Fibroblast of villous mesenchyme (primary cell): ENCODE data around the gene SNCAIP. TPM values are rescaled to one million over a fixed set of nuclear protein-coding genes. Genes with fewer than 3 reads are reported as not detected.

ENCODE experiments used
- DNase-seq: peaks from one replicate; pipeline ENCODE4 v3.0.0-alpha.2; 2010; ENCODE audit warnings: low read depth
- H3K4me3 ChIP-seq: 2 replicates; pipeline ENCODE4 v1.5.1; 2011; ENCODE audit warnings: low read depth, mild to moderate bottlenecking, low read length
- total RNA-seq: library from RNA; depleted of rRNA; stranded (reverse); fragments of >200 nt; gene quantifications from 2 replicates; pipeline ENCODE4 v1.2.3, GENCODE V29; 2012
- TF ChIP-seq, protein P1 (sequence below): IDR thresholded peaks from 2 replicates; pipeline ENCODE4 v1.5.1; 2012; ENCODE audit warnings: low read depth, mild to moderate bottlenecking, low read length; ENCODE audit not compliant: insufficient read depth

The SNCAIP gene
- total RNA-seq, 1 donor = 19.0 TPM

DNA sequence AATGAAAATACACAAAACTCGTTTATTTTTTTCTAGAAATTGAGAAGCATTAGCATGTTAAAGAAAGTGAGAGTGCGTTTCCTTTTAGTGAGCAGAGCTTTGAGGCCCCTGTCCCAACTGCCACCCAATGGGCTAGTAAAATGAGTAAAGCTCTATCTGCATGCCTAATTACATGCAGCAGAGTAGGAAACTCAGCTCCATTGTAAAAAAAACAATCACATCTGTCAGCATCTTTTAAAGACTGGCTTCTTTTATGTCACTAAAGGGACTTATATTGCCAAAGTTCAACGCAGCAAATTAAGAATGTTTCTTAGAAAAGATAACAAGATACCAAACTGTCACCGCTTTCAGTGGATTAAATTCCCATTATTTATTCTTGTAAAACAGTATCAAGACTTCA is 154.0 kb downstream of the SNCAIP start:
- TF ChIP-seq, protein P1, sequence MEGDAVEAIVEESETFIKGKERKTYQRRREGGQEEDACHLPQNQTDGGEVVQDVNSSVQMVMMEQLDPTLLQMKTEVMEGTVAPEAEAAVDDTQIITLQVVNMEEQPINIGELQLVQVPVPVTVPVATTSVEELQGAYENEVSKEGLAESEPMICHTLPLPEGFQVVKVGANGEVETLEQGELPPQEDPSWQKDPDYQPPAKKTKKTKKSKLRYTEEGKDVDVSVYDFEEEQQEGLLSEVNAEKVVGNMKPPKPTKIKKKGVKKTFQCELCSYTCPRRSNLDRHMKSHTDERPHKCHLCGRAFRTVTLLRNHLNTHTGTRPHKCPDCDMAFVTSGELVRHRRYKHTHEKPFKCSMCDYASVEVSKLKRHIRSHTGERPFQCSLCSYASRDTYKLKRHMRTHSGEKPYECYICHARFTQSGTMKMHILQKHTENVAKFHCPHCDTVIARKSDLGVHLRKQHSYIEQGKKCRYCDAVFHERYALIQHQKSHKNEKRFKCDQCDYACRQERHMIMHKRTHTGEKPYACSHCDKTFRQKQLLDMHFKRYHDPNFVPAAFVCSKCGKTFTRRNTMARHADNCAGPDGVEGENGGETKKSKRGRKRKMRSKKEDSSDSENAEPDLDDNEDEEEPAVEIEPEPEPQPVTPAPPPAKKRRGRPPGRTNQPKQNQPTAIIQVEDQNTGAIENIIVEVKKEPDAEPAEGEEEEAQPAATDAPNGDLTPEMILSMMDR = no peak
- DNase-seq = no peak
- H3K4me3 ChIP-seq = no peak overlapping the region

DNA sequence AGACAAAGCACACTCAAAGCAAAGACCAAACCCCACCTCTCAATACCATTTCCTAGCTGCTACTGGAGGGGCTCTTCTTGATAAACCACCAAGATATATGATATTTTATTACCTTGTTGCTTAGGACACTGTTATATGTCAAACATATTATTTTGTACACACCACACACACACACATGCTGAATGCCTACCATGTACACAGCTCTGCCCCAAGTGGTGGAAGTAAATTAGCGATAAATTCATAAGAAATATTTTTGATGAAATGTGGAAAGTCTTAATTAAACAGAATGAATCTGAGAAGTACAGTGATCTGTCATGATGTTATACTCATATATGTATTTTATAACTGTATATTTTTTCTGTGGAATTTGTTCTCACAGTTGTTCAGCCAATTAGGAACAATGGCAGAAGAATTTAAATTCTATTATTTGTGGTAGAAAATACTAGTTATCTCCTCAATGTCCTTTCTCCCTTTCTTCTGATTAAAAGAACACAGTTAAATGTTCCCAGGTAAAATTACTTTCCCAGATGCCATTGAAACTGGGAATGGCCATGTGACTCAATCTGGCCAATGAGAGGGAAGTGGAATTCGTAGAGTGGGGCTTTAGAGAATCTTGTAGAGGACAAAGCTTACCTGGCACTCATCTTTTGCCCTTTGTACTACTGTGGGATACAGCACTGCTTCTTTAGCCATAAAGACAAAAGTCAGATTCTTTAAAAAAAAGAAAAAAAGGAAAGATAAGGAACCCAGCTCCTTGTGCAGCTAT is 156.5 kb downstream of the SNCAIP start:
- DNase-seq = no peak
- TF ChIP-seq, protein P1 = no peak
- H3K4me3 ChIP-seq = no peak overlapping the region

DNA sequence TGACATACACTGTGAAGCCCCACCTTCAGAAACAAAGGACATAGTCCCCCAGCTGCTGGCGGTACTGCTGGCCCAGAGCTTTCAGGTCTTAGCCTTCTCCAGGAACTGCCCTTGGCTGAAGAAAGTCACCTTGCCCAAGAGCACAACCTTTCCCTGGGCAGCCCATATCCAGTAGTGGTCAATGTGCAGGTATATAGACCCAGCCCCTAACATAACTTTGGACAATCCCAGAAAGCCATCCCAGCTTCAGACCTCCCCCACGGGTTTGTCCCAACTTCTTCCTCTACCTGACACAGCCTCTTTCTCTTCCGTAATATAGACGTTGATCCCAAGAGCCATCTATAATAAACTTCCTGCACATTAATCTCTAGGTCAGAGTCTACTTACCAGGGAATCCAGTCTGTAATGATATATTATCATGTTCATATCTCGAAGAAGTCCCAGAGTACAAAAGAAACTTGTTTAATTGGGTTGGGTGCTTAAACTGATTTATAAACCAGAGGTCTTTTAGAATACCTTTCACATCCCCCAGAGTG is 157.4 kb downstream of the SNCAIP start:
- no peak for DNase-seq
- TF ChIP-seq, protein P1 = no peak
- no peak overlapping the region for H3K4me3 ChIP-seq

DNA sequence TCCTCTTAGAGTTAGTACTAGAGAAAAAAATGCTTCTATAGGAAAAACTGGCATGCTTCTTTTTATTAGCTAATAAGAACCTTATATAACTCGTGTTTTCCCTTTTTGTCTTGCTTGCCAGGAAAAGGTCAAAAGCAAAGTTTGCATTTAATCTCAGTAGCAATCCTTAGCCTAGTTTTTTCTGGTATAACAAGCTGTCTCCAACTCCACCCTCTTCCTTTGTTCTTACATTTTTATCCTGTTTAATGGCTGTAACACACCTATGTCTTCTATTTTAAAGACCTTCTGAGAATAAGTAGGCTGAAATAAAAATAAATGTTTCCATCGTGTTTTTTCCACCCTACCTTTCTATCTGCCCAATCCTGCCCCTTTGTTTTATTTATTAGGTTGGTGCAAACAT is 158.3 kb downstream of the SNCAIP start:
- DNase-seq = no peak
- TF ChIP-seq, protein P1 = no peak
- no peak overlapping the region for H3K4me3 ChIP-seq

DNA sequence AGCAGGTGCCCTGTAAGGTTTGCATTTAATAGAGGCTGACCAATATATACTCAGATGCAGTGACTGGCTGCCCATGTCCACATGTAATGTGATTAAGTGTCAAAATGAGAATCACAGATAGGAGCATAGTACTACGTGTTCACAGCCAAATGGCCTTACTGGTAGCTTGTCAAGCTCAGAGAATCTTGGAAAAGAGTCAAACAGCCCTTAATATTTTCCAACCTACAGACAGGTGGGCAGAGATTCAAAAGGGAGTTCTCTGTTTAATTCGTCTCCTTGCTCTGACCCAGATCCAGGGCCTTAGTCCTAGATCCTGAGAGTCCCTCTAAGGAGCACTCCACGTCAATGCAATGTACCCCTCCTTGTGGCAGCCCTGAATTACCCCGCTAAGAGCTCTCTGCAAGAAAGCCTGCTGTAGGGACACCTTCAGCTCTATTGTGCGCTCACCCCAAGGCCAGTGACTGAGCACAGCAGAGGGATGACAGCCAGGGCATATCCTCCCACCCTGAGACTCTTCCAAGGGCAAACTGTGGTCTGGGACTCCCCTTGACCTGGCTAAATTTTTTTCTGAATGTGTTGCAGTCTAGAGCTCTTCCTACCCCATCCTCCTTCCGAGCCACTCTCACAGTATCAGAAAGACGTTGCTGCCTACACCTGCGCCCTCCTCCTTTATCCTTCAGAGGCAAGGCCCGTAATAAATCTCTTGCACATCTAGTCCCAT is 159.2 kb downstream of the SNCAIP start:
- TF ChIP-seq, protein P1 = no peak

DNA sequence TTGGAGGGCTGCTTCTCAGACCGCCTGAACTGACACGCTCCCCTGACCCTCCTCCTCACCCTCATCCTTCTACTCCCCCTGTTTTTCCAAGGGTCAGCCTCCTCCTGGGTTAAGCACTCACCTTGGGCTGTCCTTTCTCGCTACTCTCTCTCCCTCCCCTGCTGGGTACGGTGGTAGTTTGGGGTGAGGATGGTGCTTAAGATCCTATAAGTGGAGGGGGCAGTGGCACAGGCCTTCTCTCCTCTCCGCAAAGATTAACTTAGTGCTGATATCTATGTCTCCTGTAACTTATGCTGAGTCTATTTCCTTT is 159.7 kb downstream of the SNCAIP start:
- no peak for DNase-seq
- TF ChIP-seq, protein P1 = no peak

More for the DNA sequence above, 159.2 kb downstream of the SNCAIP start:
- no peak for DNase-seq
- no peak overlapping the region for H3K4me3 ChIP-seq

More for the DNA sequence above, 159.7 kb downstream of the SNCAIP start:
- no peak overlapping the region for H3K4me3 ChIP-seq
